Osteoblast (primary cell): Measurements from ENCODE around the gene LYSMD1. TPM values are rescaled to one million over a fixed set of nuclear protein-coding genes. Genes with fewer than 3 reads are reported as not detected.

Experiments used
- DNase-seq: peaks from one replicate; pipeline ENCODE4 v3.0.0; 2011; ENCODE audit warnings: low spot score, mixed read lengths; ENCODE audit not compliant: insufficient read length; ENCODE audit errors: missing footprints
- H2AFZ ChIP-seq: 2 replicates; pipeline ENCODE4 v1.6.0; 2011; ENCODE audit warnings: mild to moderate bottlenecking, low read length
- H3K27ac ChIP-seq: 2 replicates; pipeline ENCODE4 v1.5.1; 2011; ENCODE audit warnings: mild to moderate bottlenecking, low read depth, low read length, moderate library complexity
- H3K27me3 ChIP-seq: 2 replicates; pipeline ENCODE4 v1.6.0; 2012; ENCODE audit warnings: mild to moderate bottlenecking, control low read depth, inconsistent platforms, low read length, moderate library complexity; ENCODE audit not compliant: insufficient read depth
- H3K36me3 ChIP-seq: 2 replicates; pipeline ENCODE4 v1.5.1; 2011; ENCODE audit warnings: mild to moderate bottlenecking, low read length, control low read depth, moderate library complexity; ENCODE audit not compliant: insufficient read depth
- H3K4me1 ChIP-seq: 2 replicates; pipeline ENCODE4 v1.5.1; 2011; ENCODE audit warnings: mild to moderate bottlenecking, low read length, control low read depth, moderate library complexity; ENCODE audit not compliant: insufficient read depth
- H3K4me2 ChIP-seq: 2 replicates; pipeline ENCODE4 v1.6.0; 2011; ENCODE audit warnings: mild to moderate bottlenecking, low read length; ENCODE audit not compliant: insufficient read depth
- H3K4me3 ChIP-seq: fragments of 200-600 bp; sonication (generic); 3 replicates; pipeline ENCODE4 v1.5.1; 2012; ENCODE audit warnings: mild to moderate bottlenecking, low read length, inconsistent platforms; ENCODE audit not compliant: insufficient read depth
- H3K79me2 ChIP-seq: 2 replicates; pipeline ENCODE4 v1.6.0; 2012; ENCODE audit warnings: mild to moderate bottlenecking, low read length, control low read depth, inconsistent platforms; ENCODE audit not compliant: insufficient read depth
- H3K9me3 ChIP-seq: 2 replicates; pipeline ENCODE4 v1.5.1; 2011; ENCODE audit warnings: low read depth, low read length, control low read depth
- H4K20me1 ChIP-seq: 2 replicates; pipeline ENCODE4 v1.6.0; 2012; ENCODE audit warnings: mild to moderate bottlenecking, low read length, control low read depth; ENCODE audit not compliant: insufficient read depth
- total RNA-seq: library from RNA; depleted of rRNA; stranded (reverse); fragments of >200 nt; gene quantifications from 2 replicates; pipeline ENCODE4 v1.2.3, GENCODE V29; 2012
- TF ChIP-seq, protein P1 (sequence below): IDR thresholded peaks from 2 replicates; pipeline ENCODE4 v1.5.1; 2011; ENCODE audit warnings: mild to moderate bottlenecking, low read depth, low read length, moderate library complexity; ENCODE audit errors: extremely low read depth

The LYSMD1 gene
- total RNA-seq, 1 donor: 12.7 TPM

DNA sequence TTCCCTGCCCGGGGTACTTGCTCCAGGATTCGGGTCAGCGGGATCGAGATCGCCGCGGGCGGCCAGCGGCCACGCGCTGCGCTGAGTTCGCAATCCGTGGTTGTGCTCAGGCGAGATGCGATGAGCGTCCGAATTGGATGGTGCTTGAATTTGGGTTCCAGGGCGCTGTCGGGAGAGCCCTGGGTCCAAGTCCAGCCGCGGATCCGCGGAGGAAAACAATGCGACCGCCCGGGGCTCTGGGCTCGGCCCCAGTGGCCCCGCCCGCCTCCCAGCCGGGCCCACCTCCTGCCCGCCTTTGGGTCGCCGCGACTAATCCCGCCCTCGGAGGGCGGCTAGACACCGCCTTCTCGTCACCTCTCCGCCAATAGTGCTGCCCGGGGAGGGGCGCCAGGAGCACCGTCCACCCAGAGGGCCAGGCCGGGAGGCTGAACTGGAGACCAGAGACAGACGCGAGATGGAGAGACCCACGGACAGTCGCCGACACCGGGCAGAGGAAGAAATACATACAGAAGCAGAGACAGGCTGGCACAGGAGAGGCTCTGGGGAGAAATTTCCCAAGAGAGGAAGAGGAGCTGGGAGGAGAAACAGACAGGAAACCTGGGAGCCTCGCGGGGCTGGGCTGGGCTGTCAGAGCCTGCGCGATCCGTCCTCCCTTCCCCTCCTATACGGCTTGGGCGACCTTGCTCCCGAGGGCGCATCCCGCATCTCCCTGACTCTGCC lies 19.1 kb downstream of the LYSMD1 start, which contains the start of gene SEMA6C:
Gene SEMA6C, minus strand, starts transcription at position 220 of the 720 bp plus-strand sequence. CDS start 4,010 bp downstream, outside the sequence.
- Histone ChIP-seq H3K27ac (peak within 1 kb of the TSS; percentile 58), H2AFZ (peak within 1 kb of the TSS; percentile 93), H3K9me3 (no peaks in the 10 kb centered on the region), H3K4me3 (peak within 1 kb of the TSS; percentile 83), H3K36me3 (no peaks in the 10 kb centered on the region), H3K79me2 (no peaks in the 10 kb centered on the region), H3K27me3 (peaks cover 11% of the 10 kb centered on the region), H4K20me1 (peaks cover 2% of the 10 kb centered on the region), H3K4me1 (peaks cover 16% of the 10 kb centered on the region), H3K4me2 (peak within 1 kb of the TSS; percentile 85)
- peak; percentile 98 for DNase-seq
- TF ChIP-seq, protein P1, sequence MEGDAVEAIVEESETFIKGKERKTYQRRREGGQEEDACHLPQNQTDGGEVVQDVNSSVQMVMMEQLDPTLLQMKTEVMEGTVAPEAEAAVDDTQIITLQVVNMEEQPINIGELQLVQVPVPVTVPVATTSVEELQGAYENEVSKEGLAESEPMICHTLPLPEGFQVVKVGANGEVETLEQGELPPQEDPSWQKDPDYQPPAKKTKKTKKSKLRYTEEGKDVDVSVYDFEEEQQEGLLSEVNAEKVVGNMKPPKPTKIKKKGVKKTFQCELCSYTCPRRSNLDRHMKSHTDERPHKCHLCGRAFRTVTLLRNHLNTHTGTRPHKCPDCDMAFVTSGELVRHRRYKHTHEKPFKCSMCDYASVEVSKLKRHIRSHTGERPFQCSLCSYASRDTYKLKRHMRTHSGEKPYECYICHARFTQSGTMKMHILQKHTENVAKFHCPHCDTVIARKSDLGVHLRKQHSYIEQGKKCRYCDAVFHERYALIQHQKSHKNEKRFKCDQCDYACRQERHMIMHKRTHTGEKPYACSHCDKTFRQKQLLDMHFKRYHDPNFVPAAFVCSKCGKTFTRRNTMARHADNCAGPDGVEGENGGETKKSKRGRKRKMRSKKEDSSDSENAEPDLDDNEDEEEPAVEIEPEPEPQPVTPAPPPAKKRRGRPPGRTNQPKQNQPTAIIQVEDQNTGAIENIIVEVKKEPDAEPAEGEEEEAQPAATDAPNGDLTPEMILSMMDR: no peak

DNA sequence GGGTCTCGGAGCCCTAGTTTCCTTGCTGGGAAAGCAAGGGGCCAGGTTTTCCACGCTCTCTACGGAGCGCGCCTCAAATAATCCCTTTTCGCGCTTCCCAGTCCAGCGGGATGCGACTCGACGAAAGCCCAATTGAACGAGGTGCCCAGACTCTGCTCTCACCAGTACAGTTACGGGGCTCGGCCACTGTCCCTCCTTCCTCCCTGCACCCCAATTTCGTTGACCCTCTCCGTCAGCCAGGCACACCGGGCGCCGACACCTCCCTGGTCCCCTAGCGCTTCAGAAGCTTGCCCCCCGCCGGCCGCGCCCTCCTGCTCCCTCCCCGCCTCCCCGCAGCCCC lies 19.7 kb downstream of the LYSMD1 start:
- peak; percentile 80 for DNase-seq
- Histone ChIP-seq H3K27ac (no peak overlapping the region), H3K9me3 (no peaks in the 10 kb centered on the region)

DNA sequence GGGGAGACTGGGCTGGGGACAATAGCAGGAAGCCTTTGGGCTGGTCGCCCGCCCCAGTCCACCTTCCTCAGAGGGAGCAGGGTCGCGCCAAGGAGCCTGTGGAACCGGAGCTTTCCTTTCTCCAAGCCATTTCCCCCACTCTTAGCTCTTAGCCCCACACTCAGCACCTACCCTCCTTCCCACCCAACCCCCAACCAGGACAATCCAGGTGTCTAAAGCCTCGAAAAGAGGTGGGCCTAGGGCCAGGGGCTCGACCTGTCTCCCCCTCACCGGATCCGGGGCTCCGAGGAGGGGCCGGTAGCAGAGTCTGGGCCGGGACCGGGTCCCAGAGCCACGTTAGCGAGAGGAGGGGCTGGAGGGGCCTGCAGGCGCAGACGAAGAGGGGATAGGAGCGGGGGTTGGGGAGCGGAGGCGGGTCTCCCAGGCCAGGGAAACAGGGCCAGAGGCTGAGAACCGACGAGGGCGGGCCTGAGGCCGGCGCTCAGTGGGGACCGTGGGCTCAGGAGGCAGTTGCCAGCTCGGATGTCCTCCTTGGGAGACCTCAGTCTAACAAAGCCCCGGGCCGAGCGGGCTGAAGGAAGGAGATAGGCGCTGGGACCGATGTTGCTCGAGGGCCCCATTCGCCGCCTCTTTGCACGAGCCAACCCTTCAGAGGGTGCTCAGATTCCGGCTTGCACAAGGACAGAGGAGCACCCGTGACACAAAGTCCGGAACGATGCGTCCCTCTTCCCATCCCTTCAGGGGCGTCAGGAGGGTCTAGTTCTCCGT lies 20.2 kb downstream of the LYSMD1 start:
- Histone ChIP-seq H3K9me3 (no peaks in the 10 kb centered on the region), H3K27me3 (peaks cover 11% of the 10 kb centered on the region), H3K27ac (no peak overlapping the region), H4K20me1 (peaks cover 2% of the 10 kb centered on the region), H3K4me1 (peaks cover 16% of the 10 kb centered on the region), H3K4me2 (peak overlapping the region; percentile 85), H2AFZ (peak overlapping the region; percentile 78), H3K79me2 (no peaks in the 10 kb centered on the region), H3K4me3 (peak overlapping the region; percentile 83), H3K36me3 (no peaks in the 10 kb centered on the region)
- TF ChIP-seq, protein P1: no peak
- DNase-seq: no peak

More for the DNA sequence above, 19.7 kb downstream of the LYSMD1 start:
- H3K27me3 ChIP-seq: peaks cover 11% of the 10 kb centered on the region
- H3K36me3 ChIP-seq: no peaks in the 10 kb centered on the region
- peak overlapping the region; percentile 83 for H3K4me3 ChIP-seq
- H4K20me1 ChIP-seq: peaks cover 2% of the 10 kb centered on the region
- no peaks in the 10 kb centered on the region for H3K79me2 ChIP-seq
- peaks cover 16% of the 10 kb centered on the region for H3K4me1 ChIP-seq
- H3K4me2 ChIP-seq: peak overlapping the region; percentile 85
- peak overlapping the region; percentile 78 for H2AFZ ChIP-seq
- TF ChIP-seq, protein P1: no peak
